Endothelial cell of umbilical vein (primary cell): ENCODE measurements around the gene APBB2. TPM values are rescaled to one million over a fixed set of nuclear protein-coding genes. Genes with fewer than 3 reads are reported as not detected.

Experiments
- BruUV-seq: library from RNA; stranded (reverse); fragments of 400-500 nt; replicated peaks from 2 replicates; lab custom pipeline; 2021; lab: Mats Ljungman, UMichigan
- CTCF ChIA-PET: fragments of 300-600, 350-600 bp; sonication (Branson Sonifier 250); formaldehyde crosslinking; loops from one replicate; lab custom pipeline; 2021; ENCODE audit warnings: antibody characterized with exemption, inconsistent platforms; lab: Charles Lee
- POLR2A ChIA-PET: fragments of 300-600, 350-600 bp; sonication (Branson Sonifier 250); formaldehyde crosslinking; loops from one replicate; lab custom pipeline; 2021; ENCODE audit warnings: antibody characterized with exemption, inconsistent platforms; lab: Charles Lee
- DNase-seq: peaks from one replicate; pipeline ENCODE4 v3.0.0-alpha.2; 2011; ENCODE audit warnings: low read depth, low spot score
- FAIRE-seq: peaks from 2 replicates; lab custom pipeline; 2011; peaks lifted over from hg19 to GRCh38; lab: Jason Lieb, UNC
- H2AFZ ChIP-seq: 2 replicates; pipeline ENCODE4 v1.6.0; 2012; ENCODE audit warnings: low read depth, low read length, control low read depth, inconsistent platforms
- H3K27ac ChIP-seq: 2 replicates; pipeline ENCODE4 v1.5.1; 2011; ENCODE audit warnings: low read depth, mild to moderate bottlenecking, control low read depth, low read length, moderate library complexity; ENCODE audit not compliant: insufficient read depth
- H3K27me3 ChIP-seq, 2 experiments: 2 replicates each; pipeline versions ENCODE4 v1.6.0 to v1.6.1; 2011; ENCODE audit warnings: low read length in 2 of 2, mixed read lengths in 1 of 2; ENCODE audit not compliant: control insufficient read depth in 2 of 2, insufficient read depth in 2 of 2
- H3K36me3 ChIP-seq, 2 experiments: 2 replicates in 1 of 2; 3 replicates in 1 of 2; pipeline ENCODE4 v1.5.1; 2011; ENCODE audit warnings: low read length in 2 of 2, mild to moderate bottlenecking in 1 of 2, moderate library complexity in 1 of 2; ENCODE audit not compliant: control insufficient read depth in 2 of 2, insufficient read depth in 2 of 2; ENCODE audit errors: extremely low read depth in 1 of 2
- H3K4me1 ChIP-seq: 3 replicates; pipeline ENCODE4 v1.5.1; 2011; ENCODE audit warnings: mild to moderate bottlenecking, low read length; ENCODE audit not compliant: control insufficient read depth, insufficient read depth; ENCODE audit errors: extremely low read depth
- H3K4me2 ChIP-seq: 2 replicates; pipeline ENCODE4 v1.6.1; 2011; ENCODE audit warnings: low read length, control low read depth, mixed read lengths; ENCODE audit not compliant: insufficient read depth
- H3K4me3 ChIP-seq, 3 experiments: fragments of 200-600 bp in 1 of 3; sonication (generic), shearing (Covaris generic) in 1 of 3; replicated peaks in 1 of 3; 2 replicates each; pipeline ENCODE4 v1.5.1; 2011 to 2016; ENCODE audit warnings: control low read depth in 3 of 3, low read length in 3 of 3, mild to moderate bottlenecking in 2 of 3, inconsistent platforms in 1 of 3, low read depth in 1 of 3, moderate library complexity in 1 of 3; ENCODE audit not compliant: insufficient read depth in 1 of 3
- H3K79me2 ChIP-seq: 2 replicates; pipeline ENCODE4 v1.6.0; 2012; ENCODE audit warnings: low read length, inconsistent platforms; ENCODE audit not compliant: control insufficient read depth, insufficient read depth
- H3K9ac ChIP-seq: replicated peaks from 2 replicates; pipeline ENCODE3; 2011; ENCODE audit warnings: low read length, control low read depth; ENCODE audit not compliant: insufficient read depth; ENCODE audit errors: extremely low read depth
- H3K9me1 ChIP-seq: replicated peaks from 3 replicates; pipeline ENCODE4 v1.6.0; 2011; ENCODE audit warnings: mild to moderate bottlenecking, low read length; ENCODE audit not compliant: control insufficient read depth, insufficient read depth; ENCODE audit errors: extremely low read depth
- H3K9me3 ChIP-seq: replicated peaks from 2 replicates; pipeline ENCODE4 v1.5.1; 2012; ENCODE audit warnings: low read length, inconsistent platforms; ENCODE audit not compliant: control insufficient read depth, insufficient read depth
- H4K20me1 ChIP-seq: replicated peaks from 2 replicates; pipeline ENCODE3; 2011; ENCODE audit warnings: mild to moderate bottlenecking, low read length; ENCODE audit not compliant: control insufficient read depth, insufficient read depth; ENCODE audit errors: extremely low read depth
- EZH2 ChIP-seq: IDR thresholded peaks from 2 replicates; pipeline ENCODE4 v1.6.1; 2012; ENCODE audit warnings: borderline replicate concordance, low read depth, mild to moderate bottlenecking, moderate library complexity, low read length, inconsistent platforms; ENCODE audit not compliant: severe bottlenecking
- FOS ChIP-seq: IDR thresholded peaks from 2 replicates; pipeline ENCODE4 v1.6.1; 2011; ENCODE audit warnings: mild to moderate bottlenecking, low read length, moderate library complexity, borderline replicate concordance; ENCODE audit not compliant: insufficient read depth
- GATA2 ChIP-seq: IDR thresholded peaks from 2 replicates; pipeline ENCODE4 v1.7.0; 2011; ENCODE audit warnings: low read depth, mild to moderate bottlenecking, moderate library complexity, mixed read lengths, low read length; ENCODE audit not compliant: insufficient read length, insufficient read depth
- JUN ChIP-seq: IDR thresholded peaks from 2 replicates; pipeline ENCODE4 v1.6.1; 2011; ENCODE audit warnings: borderline replicate concordance, low read depth; ENCODE audit not compliant: insufficient read length, insufficient read depth
- MYC ChIP-seq: IDR thresholded peaks from one replicate; pipeline ENCODE4 v1.6.1; 2011; ENCODE audit warnings: mild to moderate bottlenecking, low read depth, low read length
- POLR2A ChIP-seq: IDR thresholded peaks from 2 replicates; pipeline ENCODE4 v1.6.1; 2012; ENCODE audit warnings: low read depth, mild to moderate bottlenecking, control low read depth, low read length
- POLR2AphosphoS5 ChIP-seq: IDR thresholded peaks from 2 replicates; pipeline ENCODE4 v1.6.1; 2012; ENCODE audit warnings: low read depth, mild to moderate bottlenecking, control low read depth, low read length, moderate library complexity; ENCODE audit not compliant: insufficient read depth
- dilution Hi-C: fragments of 300-500 bp; cut with MboI; formaldehyde crosslinking; loops from one replicate; pipeline ENCODE4 v1.15.0; 2019; ENCODE audit warnings: low sequenced_read_pairs; ENCODE audit not compliant: extremely low pct_ligation_motif_present
- intact Hi-C: fragments of 100-400 bp; cut with micrococcal nuclease; formaldehyde crosslinking; loops from one replicate; pipeline ENCODE4 v1.10.0; 2022
- polyA plus RNA-seq, 4 experiments: library from polyadenylated mRNA; depleted of rRNA in 3 of 4; stranded (reverse) in 3 of 4; unstranded in 1 of 4; fragments of >200 nt; gene quantifications; 2 replicates each; pipeline versions ENCODE4 v1.2.1 to v1.2.3, GENCODE V29; 2011 to 2012; ENCODE audit warnings: missing spikeins in 1 of 4
- total RNA-seq: library from RNA; stranded (reverse); gene quantifications from 2 replicates; pipeline ENCODE4 v1.2.3, GENCODE V29; 2021
- TF ChIP-seq, protein P1 (sequence below): IDR thresholded peaks from 2 replicates; pipeline ENCODE4 v1.6.1; 2011; ENCODE audit not compliant: insufficient read depth, insufficient read length

Gene APBB2
- total and polyA plus RNA-seq, 2 donors (not counting 3 experiments of a cell fraction or from before 2014, with no cell fraction given): 79.8 to 124 TPM

DNA sequence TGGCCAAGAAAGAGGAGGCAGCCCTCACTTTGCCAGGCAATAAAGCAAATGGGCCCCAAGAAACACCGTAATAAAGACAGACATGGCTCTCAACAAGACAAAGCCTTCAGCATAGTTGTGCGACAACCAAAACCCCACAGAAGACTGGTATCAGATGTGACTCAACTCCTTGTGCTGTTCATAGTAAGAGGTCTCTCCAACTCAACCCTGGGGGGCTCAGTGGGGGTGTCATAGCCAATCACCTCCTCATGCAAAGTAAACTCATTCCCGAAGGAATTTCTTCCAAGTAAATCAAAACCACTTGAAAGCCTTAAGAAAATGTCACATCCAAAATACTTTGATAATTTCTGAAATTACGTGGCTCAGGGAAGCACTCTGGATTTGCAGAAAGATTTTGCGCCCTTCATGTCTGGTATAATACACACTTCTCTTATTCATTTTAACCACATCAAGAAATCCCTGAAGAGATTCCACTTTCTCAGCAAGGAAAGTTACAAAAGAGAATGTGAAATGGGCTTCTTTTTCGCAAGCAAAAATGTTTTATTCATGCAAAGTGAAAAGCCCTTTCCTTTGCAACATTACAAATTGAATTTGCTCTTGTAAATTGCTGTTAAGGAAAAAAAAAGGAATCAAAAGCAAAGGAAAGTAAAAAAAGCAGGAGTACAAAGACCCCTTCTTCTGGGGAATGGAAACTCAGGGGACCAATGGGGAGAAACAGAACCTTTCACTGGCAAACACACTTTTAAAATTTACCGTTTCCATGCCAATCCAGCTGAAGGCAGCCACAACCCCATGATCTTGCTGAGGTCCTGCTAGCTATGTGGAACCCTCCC is 327.2 kb downstream of the APBB2 start:
- no peak for DNase-seq
- Histone ChIP-seq H4K20me1 (no peaks in the 10 kb centered on the region), H3K9ac (no peak overlapping the region), H3K9me1 (no peaks in the 10 kb centered on the region), H3K4me3 (no peak overlapping the region), H3K9me3 (no peaks in the 10 kb centered on the region), H3K4me1 (no peaks in the 10 kb centered on the region), H3K4me2 (no peak overlapping the region), H3K27ac (no peak overlapping the region), H3K36me3 (peaks cover 12 to 36% of the 10 kb centered on the region in 2 experiments), H3K27me3 (no peaks in the 10 kb centered on the region), H3K79me2 (no peaks in the 10 kb centered on the region), H2AFZ (no peak overlapping the region)
- intact Hi-C loops (no loop called here), dilution Hi-C loops (no loop called here)
- FAIRE-seq: no peak
- TF ChIP-seq POLR2A: no peak
- no peak for TF ChIP-seq JUN
- no peak for TF ChIP-seq MYC
- TF ChIP-seq POLR2AphosphoS5: no peak
- TF ChIP-seq, protein P1, sequence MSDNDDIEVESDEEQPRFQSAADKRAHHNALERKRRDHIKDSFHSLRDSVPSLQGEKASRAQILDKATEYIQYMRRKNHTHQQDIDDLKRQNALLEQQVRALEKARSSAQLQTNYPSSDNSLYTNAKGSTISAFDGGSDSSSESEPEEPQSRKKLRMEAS: no peak
- TF ChIP-seq FOS: no peak
- no peak for TF ChIP-seq GATA2
- no peak for TF ChIP-seq EZH2
- BruUV-seq: no TSS peak
- CTCF ChIA-PET: interaction anchor here (3.2 kb wide), 1 partner anchor 10 kb away, joined by 19 read pairs; no protein-coding TSS in a partner anchor
- POLR2A ChIA-PET: no interaction called here
